Immature natural killer cell (primary cell): ENCODE data around the gene GPR37L1. TPM values are rescaled to one million over a fixed set of nuclear protein-coding genes. Genes with fewer than 3 reads are reported as not detected.

Source experiments
- DNase-seq, 3 donors: peaks; one replicate each; pipeline ENCODE4 v3.0.0; 2022; ENCODE audit warnings: mixed read lengths in 1 of 3
- H3K27ac Mint-ChIP-seq, 6 donors: one replicate each; pipeline ENCODE4 v1.8.0; 2020; ENCODE audit warnings: mixed read lengths in 6 of 6, mild to moderate bottlenecking in 5 of 6, inconsistent platforms in 4 of 6, moderate library complexity in 3 of 6
- H3K27me3 Mint-ChIP-seq, 3 donors: one replicate each; pipeline ENCODE4 v1.8.0; 2020 to 2021; ENCODE audit warnings: low read depth in 3 of 3, mild to moderate bottlenecking in 3 of 3, mixed read lengths in 3 of 3, moderate library complexity in 3 of 3, inconsistent platforms in 1 of 3
- H3K36me3 Mint-ChIP-seq, 3 donors: one replicate each; pipeline ENCODE4 v1.8.0; 2020; ENCODE audit warnings: mixed read lengths in 3 of 3, inconsistent platforms in 2 of 3, mild to moderate bottlenecking in 2 of 3
- H3K4me1 Mint-ChIP-seq, 2 donors: one replicate each; pipeline ENCODE4 v1.8.0; 2020; ENCODE audit warnings: inconsistent platforms in 2 of 2, mild to moderate bottlenecking in 2 of 2, mixed read lengths in 2 of 2, moderate library complexity in 1 of 2
- H3K4me3 Mint-ChIP-seq, 5 donors: one replicate each; pipeline ENCODE4 v1.8.0; 2020; ENCODE audit warnings: mild to moderate bottlenecking in 5 of 5, mixed read lengths in 5 of 5, inconsistent platforms in 3 of 5, moderate library complexity in 3 of 5
- H3K9me3 Mint-ChIP-seq, 6 donors: one replicate each; pipeline ENCODE4 v1.8.0; 2020; ENCODE audit warnings: mild to moderate bottlenecking in 6 of 6, mixed read lengths in 6 of 6, inconsistent platforms in 4 of 6, moderate library complexity in 3 of 6
- polyA plus RNA-seq, 3 donors: library from polyadenylated mRNA; unstranded; fragments of 300-500 nt; fragmentation: Illumina TruSeq; gene quantifications; one replicate each; pipeline ENCODE4 v1.2.3, GENCODE V29; 2021

GPR37L1 gene
- polyA plus RNA-seq, 3 donors from 2014 or later, result 0.10 to 0.16 TPM; not detected in 1

- Mint-ChIP-seq H3K9me3 (no peaks in the 10 kb centered on the region), H3K27ac (no peak overlapping the region), H3K4me3 (no peak overlapping the region), H3K36me3 (no peaks in the 10 kb centered on the region), H3K27me3 (peaks cover 3 to 12% (median 7%) of the 10 kb centered on the region in 3 donors), H3K4me1 (no peaks in the 10 kb centered on the region)
- no peak for DNase-seq
These were observed 1.7 kb upstream of the GPR37L1 start for GRCh38 chr1:202121006-202121405.

- Mint-ChIP-seq H3K4me1 (peaks cover 0 to 3% of the 10 kb centered on the region in 2 donors), H3K36me3 (no peaks in the 10 kb centered on the region), H3K27ac (no peak overlapping the region), H3K9me3 (no peaks in the 10 kb centered on the region), H3K27me3 (peaks cover 4 to 7% (median 7%) of the 10 kb centered on the region in 3 donors), H3K4me3 (no peak overlapping the region)
- no peak for DNase-seq
These were observed 658 bp downstream of the GPR37L1 start for GRCh38 chr1:202123336-202123813.

GRCh38 chr1:202124142-202124541, 1.4 kb downstream of the GPR37L1 start:
- no peak for DNase-seq
- Mint-ChIP-seq H3K4me1 (peaks cover 0 to 3% of the 10 kb centered on the region in 2 donors), H3K27ac (no peak overlapping the region), H3K36me3 (no peaks in the 10 kb centered on the region), H3K4me3 (no peak overlapping the region), H3K9me3 (no peaks in the 10 kb centered on the region), H3K27me3 (peaks cover 4 to 7% (median 6%) of the 10 kb centered on the region in 3 donors)

GRCh38 chr1:202125611-202126010, 2.9 kb downstream of the GPR37L1 start:
- DNase-seq, result no peak
- Mint-ChIP-seq H3K36me3 (no peaks in the 10 kb centered on the region), H3K27ac (no peak overlapping the region), H3K4me1 (peaks cover 0 to 3% of the 10 kb centered on the region in 2 donors), H3K9me3 (no peaks in the 10 kb centered on the region), H3K4me3 (no peak overlapping the region), H3K27me3 (peaks cover 4 to 7% (median 6%) of the 10 kb centered on the region in 3 donors)

- no peak for DNase-seq
- Mint-ChIP-seq H3K27me3 (peaks cover 3 to 7% (median 3%) of the 10 kb centered on the region in 3 donors), H3K27ac (no peak overlapping the region), H3K4me1 (peaks cover 0 to 3% of the 10 kb centered on the region in 2 donors), H3K9me3 (no peaks in the 10 kb centered on the region), H3K4me3 (no peak overlapping the region), H3K36me3 (no peaks in the 10 kb centered on the region)
These were observed 3.7 kb downstream of the GPR37L1 start for GRCh38 chr1:202126426-202126825.

- H3K27ac Mint-ChIP-seq, result no peak overlapping the region
- no peak for DNase-seq
- no peak overlapping the region for H3K4me3 Mint-ChIP-seq
- H3K27me3 Mint-ChIP-seq, result peaks cover 2 to 7% (median 3%) of the 10 kb centered on the region in 3 donors
- peaks cover 0 to 3% of the 10 kb centered on the region in 2 donors for H3K4me1 Mint-ChIP-seq
- H3K9me3 Mint-ChIP-seq, result no peaks in the 10 kb centered on the region
- H3K36me3 Mint-ChIP-seq, result no peaks in the 10 kb centered on the region
These were observed 4.3 kb downstream of the GPR37L1 start for GRCh38 chr1:202127061-202127460.

GRCh38 chr1:202127836-202128622, 5.3 kb downstream of the GPR37L1 start:
- Mint-ChIP-seq H3K27ac (no peak overlapping the region), H3K27me3 (peaks cover 2 to 7% (median 3%) of the 10 kb centered on the region in 3 donors), H3K9me3 (no peaks in the 10 kb centered on the region), H3K4me3 (no peak overlapping the region), H3K36me3 (peaks cover 0 to 3% (median 1%) of the 10 kb centered on the region in 3 donors), H3K4me1 (peaks cover 0 to 3% of the 10 kb centered on the region in 2 donors)
- no peak for DNase-seq

- Mint-ChIP-seq H3K27ac (no peak overlapping the region), H3K4me1 (peaks cover 0 to 3% of the 10 kb centered on the region in 2 donors), H3K27me3 (peaks cover 0 to 3% (median 2%) of the 10 kb centered on the region in 3 donors), H3K36me3 (peaks cover 4 to 8% (median 5%) of the 10 kb centered on the region in 3 donors), H3K9me3 (no peaks in the 10 kb centered on the region), H3K4me3 (no peak overlapping the region)
- DNase-seq, result no peak
These were observed 7.0 kb downstream of the GPR37L1 start for GRCh38 chr1:202129453-202130296.

GRCh38 chr1:202130297-202130721, 7.6 kb downstream of the GPR37L1 start:
- Mint-ChIP-seq H3K4me1 (peaks cover 0 to 6% of the 10 kb centered on the region in 2 donors), H3K27me3 (peaks cover 0 to 3% (median 2%) of the 10 kb centered on the region in 3 donors), H3K27ac (no peak overlapping the region), H3K36me3 (peaks cover 4 to 8% (median 5%) of the 10 kb centered on the region in 3 donors), H3K4me3 (no peak overlapping the region), H3K9me3 (no peaks in the 10 kb centered on the region)
- no peak for DNase-seq

GRCh38 chr1:202130816-202131522, 8.3 kb downstream of the GPR37L1 start:
- Mint-ChIP-seq H3K9me3 (no peaks in the 10 kb centered on the region), H3K27me3 (peaks cover 0 to 3% (median 2%) of the 10 kb centered on the region in 3 donors), H3K36me3 (peaks cover 4 to 8% (median 5%) of the 10 kb centered on the region in 3 donors), H3K4me3 (no peak overlapping the region), H3K4me1 (peaks cover 0 to 6% of the 10 kb centered on the region in 2 donors), H3K27ac (no peak overlapping the region)
- DNase-seq, result no peak

- Mint-ChIP-seq H3K4me3 (no peak overlapping the region), H3K4me1 (peaks cover 0 to 2% of the 10 kb centered on the region in 2 donors), H3K27me3 (peaks cover 0 to 3% (median 2%) of the 10 kb centered on the region in 3 donors), H3K9me3 (no peaks in the 10 kb centered on the region), H3K27ac (no peak overlapping the region), H3K36me3 (peaks cover 4 to 8% (median 5%) of the 10 kb centered on the region in 3 donors)
- no peak for DNase-seq
These were observed 9.5 kb downstream of the GPR37L1 start for GRCh38 chr1:202131956-202132821.

GRCh38 chr1:202133001-202133400, 10.3 kb downstream of the GPR37L1 start:
- Mint-ChIP-seq H3K27me3 (peaks cover 0 to 1% (median 1%) of the 10 kb centered on the region in 3 donors), H3K4me3 (no peak overlapping the region), H3K27ac (no peak overlapping the region), H3K4me1 (peaks cover 0 to 4% of the 10 kb centered on the region in 2 donors), H3K36me3 (peaks cover 4 to 8% (median 5%) of the 10 kb centered on the region in 3 donors), H3K9me3 (no peaks in the 10 kb centered on the region)
- DNase-seq, result no peak
